Colonic mucosa (tissue), 4 donors: Measurements from ENCODE around the gene PMAIP1. TPM values are rescaled to one million over a fixed set of nuclear protein-coding genes. Genes with fewer than 3 reads are reported as not detected.
A peak's percentile ranks its signal among the peaks of the same experiment; 100 is the strongest.
"Not testable (repeated sequence)": the region's sequence is repeated elsewhere in the genome, so short reads cannot be mapped to it uniquely, and the experiment has no call there.

Source experiments
- DNase-seq: peaks from one replicate; pipeline ENCODE4 v3.0.0-alpha.2; 2020
- H3K27ac ChIP-seq: fragments of 200-600 bp; one replicate; pipeline ENCODE4 v1.8.0; 2021
- H3K27me3 ChIP-seq: fragments of 200-600 bp; one replicate; pipeline ENCODE4 v1.8.0; 2021
- H3K36me3 ChIP-seq: fragments of 200-600 bp; one replicate; pipeline ENCODE4 v1.8.0; 2021
- H3K4me1 ChIP-seq: fragments of 200-600 bp; one replicate; pipeline ENCODE4 v1.8.0; 2021; ENCODE audit warnings: mild to moderate bottlenecking
- H3K4me3 ChIP-seq: fragments of 200-600 bp; one replicate; pipeline ENCODE4 v1.8.0; 2021
- H3K9ac ChIP-seq, 2 donors: one replicate each; pipeline ENCODE4 v1.7.0; 2013; ENCODE audit warnings: control low read depth in 2 of 2, low read depth in 2 of 2, low read length in 2 of 2
- H3K9me3 ChIP-seq: fragments of 200-600 bp; one replicate; pipeline ENCODE4 v1.8.0; 2021
- intact Hi-C: fragments of 100-400 bp; cut with DNase I; formaldehyde crosslinking; loops from one replicate; pipeline ENCODE4 v1.14.1; 2022
- total RNA-seq, 2 donors: library from RNA; stranded (reverse); fragmentation: NEBNext Ultra II Directional in 1 of 2; extraction: Animal tissue kit (Norgen Biotek cat#: 25700) in 1 of 2; gene quantifications; one replicate each; pipeline ENCODE4 v1.2.1, GENCODE V29; 2021
- TF ChIP-seq, protein P1 (sequence below): fragments of 200-600 bp; IDR thresholded peaks from one replicate; pipeline ENCODE4 v1.8.0; 2022; ENCODE audit warnings: antibody characterized with exemption, mild to moderate bottlenecking
- donor health status: healthy.
- donor health status: DM: no; HTN: no; CAD: no.
- donor health status: DM: no; HTN: no; CAD: no.

The PMAIP1 gene
- 1 to 10 TPM; 4.3 to 4.9 TPM for total RNA-seq

DNA sequence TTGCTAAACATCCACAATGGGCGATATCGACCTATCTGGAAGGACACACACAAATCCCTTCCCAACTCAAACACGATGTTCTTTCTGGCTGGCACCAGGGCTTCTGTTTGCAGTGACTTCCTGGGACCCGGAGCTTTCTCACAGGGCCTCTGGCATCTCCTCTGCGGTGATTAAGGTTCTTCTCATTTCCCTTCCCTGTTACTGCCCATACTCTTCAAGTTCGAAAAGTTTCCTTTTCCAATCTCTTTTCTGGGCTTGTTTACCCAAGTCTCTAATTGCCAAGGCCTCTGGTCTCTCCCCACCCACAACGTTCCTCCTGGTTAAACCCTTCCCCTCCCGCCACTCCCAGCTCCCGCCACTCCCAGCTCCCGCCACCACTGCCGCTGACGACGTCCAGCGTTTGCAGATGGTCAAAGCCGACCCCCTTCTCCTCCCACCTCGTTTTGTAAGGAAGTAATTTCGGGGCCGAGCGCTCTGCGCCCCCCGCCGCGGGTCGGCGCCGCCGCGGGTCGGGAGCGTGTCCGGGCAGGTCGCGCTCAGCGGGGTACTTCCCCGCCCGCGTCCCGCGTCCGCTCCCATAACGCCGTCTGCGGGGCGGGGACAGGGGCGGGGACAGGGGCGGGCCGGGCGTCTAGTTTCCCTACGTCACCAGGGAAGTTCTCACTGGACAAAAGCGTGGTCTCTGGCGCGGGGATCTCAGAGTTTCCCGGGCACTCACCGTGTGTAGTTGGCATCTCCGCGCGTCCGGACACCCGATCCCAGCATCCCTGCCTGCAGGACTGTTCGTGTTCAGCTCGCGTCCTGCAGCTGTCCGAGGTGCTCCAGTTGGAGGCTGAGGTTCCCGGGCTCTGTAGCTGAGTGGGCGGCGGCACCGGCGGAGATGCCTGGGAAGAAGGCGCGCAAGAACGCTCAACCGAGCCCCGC, at the start of gene PMAIP1:
PMAIP1 (plus strand) TSS at position 699 of the 924 bp plus-strand sequence; CDS start at position 881, 182 bp downstream.
- Histone ChIP-seq H3K27me3 (no peaks in the 10 kb centered on the region), H3K4me1 (no peaks in the 10 kb centered on the region), H3K36me3 (no peaks in the 10 kb centered on the region), H3K27ac (peak within 1 kb of the TSS; percentile 91), H3K9ac (peak within 1 kb of the TSS; percentile 81 to 84), H3K9me3 (no peaks in the 10 kb centered on the region), H3K4me3 (peak within 1 kb of the TSS; percentile 56)
- intact Hi-C loops = no loop called here
- peak; percentile 93 for DNase-seq
- TF ChIP-seq, protein P1, sequence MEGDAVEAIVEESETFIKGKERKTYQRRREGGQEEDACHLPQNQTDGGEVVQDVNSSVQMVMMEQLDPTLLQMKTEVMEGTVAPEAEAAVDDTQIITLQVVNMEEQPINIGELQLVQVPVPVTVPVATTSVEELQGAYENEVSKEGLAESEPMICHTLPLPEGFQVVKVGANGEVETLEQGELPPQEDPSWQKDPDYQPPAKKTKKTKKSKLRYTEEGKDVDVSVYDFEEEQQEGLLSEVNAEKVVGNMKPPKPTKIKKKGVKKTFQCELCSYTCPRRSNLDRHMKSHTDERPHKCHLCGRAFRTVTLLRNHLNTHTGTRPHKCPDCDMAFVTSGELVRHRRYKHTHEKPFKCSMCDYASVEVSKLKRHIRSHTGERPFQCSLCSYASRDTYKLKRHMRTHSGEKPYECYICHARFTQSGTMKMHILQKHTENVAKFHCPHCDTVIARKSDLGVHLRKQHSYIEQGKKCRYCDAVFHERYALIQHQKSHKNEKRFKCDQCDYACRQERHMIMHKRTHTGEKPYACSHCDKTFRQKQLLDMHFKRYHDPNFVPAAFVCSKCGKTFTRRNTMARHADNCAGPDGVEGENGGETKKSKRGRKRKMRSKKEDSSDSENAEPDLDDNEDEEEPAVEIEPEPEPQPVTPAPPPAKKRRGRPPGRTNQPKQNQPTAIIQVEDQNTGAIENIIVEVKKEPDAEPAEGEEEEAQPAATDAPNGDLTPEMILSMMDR = no peak

DNA sequence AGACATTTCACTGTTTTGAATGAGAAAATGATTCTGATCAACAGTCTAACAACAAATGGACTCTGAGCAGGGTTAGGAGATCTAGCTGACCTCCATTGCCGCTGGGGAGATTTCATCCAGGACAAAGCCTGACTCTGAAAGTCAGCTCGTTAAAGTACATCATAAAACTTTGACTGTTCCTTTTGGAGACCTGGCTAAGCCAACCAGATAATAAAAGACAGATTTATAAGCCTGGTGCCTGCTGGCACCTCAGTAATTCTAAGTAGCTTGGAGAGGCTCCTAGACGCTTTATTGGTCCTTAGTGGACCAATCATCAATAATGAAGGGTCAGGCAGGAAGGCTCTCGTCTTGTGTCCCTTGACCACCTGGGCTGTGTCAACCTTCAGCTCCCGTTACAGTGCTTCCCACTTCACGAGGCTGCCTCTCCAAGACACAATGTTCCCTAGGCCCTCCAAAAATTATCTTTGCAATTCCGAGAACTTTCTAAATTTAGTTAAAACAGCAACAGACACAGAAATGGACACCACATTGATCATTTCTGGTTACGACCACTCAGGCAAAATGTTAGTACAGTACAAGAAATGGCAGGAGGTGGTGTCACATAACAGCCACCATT, 47.9 kb upstream of the PMAIP1 start:
- Histone ChIP-seq H3K9ac (no peak overlapping the region), H3K4me3 (no peak overlapping the region), H3K36me3 (no peaks in the 10 kb centered on the region), H3K27ac (no peak overlapping the region), H3K4me1 (peaks cover 6% of the 10 kb centered on the region), H3K27me3 (no peaks in the 10 kb centered on the region), H3K9me3 (no peaks in the 10 kb centered on the region)
- intact Hi-C loops = no loop called here
- TF ChIP-seq, protein P1 = no peak
- DNase-seq = no peak

DNA sequence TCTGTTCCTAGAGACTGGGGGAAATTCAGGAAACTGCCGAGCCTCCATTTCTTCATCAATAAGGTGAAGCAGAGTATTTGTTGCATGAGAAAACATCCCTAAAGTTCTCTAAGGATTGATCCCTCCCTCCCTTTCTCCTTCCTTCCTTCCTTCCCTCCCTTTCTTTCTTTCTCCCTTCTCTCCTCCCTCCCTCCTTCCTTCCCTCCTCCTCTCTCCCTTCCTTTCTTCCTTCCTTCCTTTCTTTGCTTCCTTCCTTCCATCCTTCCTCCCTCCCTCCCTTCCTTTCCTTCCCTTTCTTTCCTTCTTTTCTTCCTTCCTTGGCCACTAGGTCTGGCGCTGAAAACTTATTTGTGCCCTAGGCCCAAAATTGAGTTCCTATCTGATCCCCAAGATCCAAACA, 47.2 kb upstream of the PMAIP1 start:
- Histone ChIP-seq H3K36me3 (no peaks in the 10 kb centered on the region), H3K9ac (no peak overlapping the region), H3K27me3 (no peaks in the 10 kb centered on the region), H3K27ac (no peak overlapping the region), H3K4me3 (no peak overlapping the region), H3K9me3 (no peaks in the 10 kb centered on the region), H3K4me1 (peaks cover 3% of the 10 kb centered on the region)
- TF ChIP-seq, protein P1 = no peak
- intact Hi-C loops = no loop called here
- no peak for DNase-seq

DNA sequence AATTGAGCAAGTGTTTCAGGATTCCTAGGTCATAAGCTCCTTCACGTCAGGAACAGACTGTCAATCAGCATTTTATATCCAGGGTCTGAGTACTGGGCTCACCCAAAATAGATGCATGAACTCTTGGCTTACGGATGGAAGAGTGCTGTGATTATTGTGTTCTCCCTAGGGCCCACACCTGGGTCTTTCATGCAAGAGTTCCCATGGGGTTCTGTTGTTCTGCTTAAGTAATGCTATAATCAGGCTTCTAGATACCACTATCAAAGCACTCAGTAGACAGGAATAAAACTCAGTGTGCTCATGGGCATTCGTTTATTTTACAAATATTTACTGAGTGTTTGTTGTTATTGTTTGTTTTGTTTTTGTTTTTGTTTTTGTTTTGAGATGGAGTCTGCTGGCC, 46.4 kb upstream of the PMAIP1 start:
- Histone ChIP-seq H3K27me3 (no peaks in the 10 kb centered on the region), H3K9me3 (no peaks in the 10 kb centered on the region), H3K4me3 (no peak overlapping the region), H3K9ac (no peak overlapping the region), H3K36me3 (no peaks in the 10 kb centered on the region), H3K4me1 (no peaks in the 10 kb centered on the region), H3K27ac (no peak overlapping the region)
- no peak for DNase-seq
- TF ChIP-seq, protein P1 = no peak
- intact Hi-C loops = no loop called here

DNA sequence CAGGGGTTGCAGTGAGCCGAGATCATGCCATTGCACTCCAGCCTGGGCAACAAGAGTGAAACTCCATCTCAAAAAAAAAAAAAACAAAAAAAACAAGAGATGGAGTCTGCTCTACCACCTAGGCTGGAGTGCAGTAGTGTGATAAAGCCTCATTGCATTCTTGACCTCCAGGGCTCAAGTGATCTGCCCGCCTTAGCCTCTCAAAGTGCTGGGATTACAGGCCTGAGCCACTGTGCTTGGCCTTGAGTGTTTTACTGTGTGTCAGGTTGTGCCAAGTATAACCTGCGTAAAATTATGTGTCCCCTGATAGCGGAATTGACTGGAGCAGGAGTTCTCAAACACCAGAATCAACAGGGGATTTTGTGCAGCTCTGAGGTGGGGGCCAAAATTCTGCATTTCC, 45.8 kb upstream of the PMAIP1 start:
- intact Hi-C loops, H3K36me3 ChIP-seq: not testable (repeated sequence)

DNA sequence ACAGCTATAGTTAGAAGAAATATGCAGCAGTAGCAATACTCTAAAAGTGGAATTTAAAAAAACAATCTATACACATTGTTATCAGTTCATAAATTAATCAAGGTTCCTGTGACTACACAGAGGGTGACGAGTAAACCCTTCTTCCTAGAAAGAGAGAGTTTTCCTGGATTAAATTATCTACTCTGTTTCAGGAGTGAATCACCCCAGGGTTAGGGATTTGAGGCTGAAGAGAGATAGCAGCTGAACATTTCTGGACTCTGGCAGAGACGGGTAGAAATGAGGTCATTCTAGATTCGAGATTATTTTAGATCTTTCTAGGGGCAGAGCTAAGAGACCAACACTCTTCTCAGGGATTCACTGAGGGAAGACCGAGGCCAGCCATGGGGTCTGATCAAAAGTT, 38.8 kb upstream of the PMAIP1 start:
- no peak overlapping the region for H3K4me3 ChIP-seq
- TF ChIP-seq, protein P1 = no peak
- intact Hi-C loops = no loop called here
- no peak overlapping the region for H3K9ac ChIP-seq
- no peaks in the 10 kb centered on the region for H3K9me3 ChIP-seq
- H3K36me3 ChIP-seq = no peaks in the 10 kb centered on the region
- no peak for DNase-seq
- H3K27ac ChIP-seq = no peak overlapping the region
- H3K27me3 ChIP-seq = no peaks in the 10 kb centered on the region
- H3K4me1 ChIP-seq = no peaks in the 10 kb centered on the region

More for the DNA sequence above, 45.8 kb upstream of the PMAIP1 start:
- H3K27ac ChIP-seq, H3K9ac ChIP-seq, H3K4me3 ChIP-seq, H3K27me3 ChIP-seq, H3K4me1 ChIP-seq, DNase-seq, H3K9me3 ChIP-seq: not testable (repeated sequence)
